CD14-positive monocyte (primary cell): ENCODE measurements around the gene RFTN2. TPM values are rescaled to one million over a fixed set of nuclear protein-coding genes. Genes with fewer than 3 reads are reported as not detected.

ENCODE experiments used
- DNase-seq, 3 donors: peaks; one replicate each; pipeline ENCODE4 v3.0.0-alpha.2; 2011 to 2022
- H2AFZ ChIP-seq: 2 replicates; pipeline ENCODE4 v1.6.0; 2012; ENCODE audit warnings: mild to moderate bottlenecking, low read depth, low read length, inconsistent platforms; ENCODE audit not compliant: insufficient read depth, poor library complexity, severe bottlenecking
- H3K27ac ChIP-seq, 2 donors: 1 replicate in 1 of 2; 2 replicates in 1 of 2; pipeline ENCODE4 v1.5.1; 2012 to 2013; ENCODE audit warnings: low read length in 2 of 2, control low read depth in 1 of 2, inconsistent platforms in 1 of 2, low read depth in 1 of 2, mild to moderate bottlenecking in 1 of 2
- H3K27me3 ChIP-seq, 2 donors: one replicate each; pipeline versions ENCODE4 v1.6.0 to v1.6.1; 2011 to 2013; ENCODE audit warnings: low read length in 2 of 2; ENCODE audit not compliant: control insufficient read depth in 2 of 2, insufficient read depth in 2 of 2
- H3K36me3 ChIP-seq, 2 donors: replicated peaks in 1 of 2; 1 replicate in 1 of 2; 2 replicates in 1 of 2; pipeline versions ENCODE4 v1.5.1 to v1.6.1; 2012 to 2013; ENCODE audit warnings: low read length in 2 of 2, control low read depth in 1 of 2, inconsistent platforms in 1 of 2, mild to moderate bottlenecking in 1 of 2; ENCODE audit not compliant: insufficient read depth in 2 of 2, control insufficient read depth in 1 of 2
- H3K4me1 ChIP-seq, 2 donors: 1 replicate in 1 of 2; 2 replicates in 1 of 2; pipeline versions ENCODE4 v1.5.1 to v1.6.1; 2012 to 2013; ENCODE audit warnings: low read length in 2 of 2, control low read depth in 1 of 2, inconsistent platforms in 1 of 2, mild to moderate bottlenecking in 1 of 2, moderate library complexity in 1 of 2; ENCODE audit not compliant: insufficient read depth in 2 of 2, control insufficient read depth in 1 of 2
- H3K4me2 ChIP-seq: replicated peaks from 2 replicates; pipeline ENCODE3; 2012; ENCODE audit warnings: low read length, moderate library complexity, mild to moderate bottlenecking; ENCODE audit not compliant: poor library complexity, severe bottlenecking; ENCODE audit errors: extremely low read depth
- H3K4me3 ChIP-seq, 3 experiments: fragments of 200-600 bp in 1 of 3; sonication (generic) in 1 of 3; replicated peaks in 1 of 3; 1 replicate in 2 of 3; 2 replicates in 1 of 3; pipeline ENCODE4 v1.5.1; 2011 to 2013; ENCODE audit warnings: low read length in 3 of 3, mild to moderate bottlenecking in 3 of 3, control low read depth in 2 of 3, low read depth in 2 of 3, inconsistent platforms in 1 of 3, moderate library complexity in 1 of 3
- H3K79me2 ChIP-seq: 2 replicates; pipeline ENCODE4 v1.6.0; 2012; ENCODE audit warnings: mild to moderate bottlenecking, control low read depth, inconsistent platforms, low read length, moderate library complexity; ENCODE audit not compliant: insufficient read depth
- H3K9ac ChIP-seq: 2 replicates; pipeline ENCODE4 v1.6.0; 2017; ENCODE audit warnings: low read length, mild to moderate bottlenecking; ENCODE audit not compliant: insufficient read depth, poor library complexity, severe bottlenecking
- H3K9me3 ChIP-seq, 2 donors: replicated peaks in 1 of 2; 1 replicate in 1 of 2; 2 replicates in 1 of 2; pipeline versions ENCODE4 v1.5.1 to v1.6.1; 2012 to 2013; ENCODE audit warnings: low read length in 2 of 2, control low read depth in 1 of 2; ENCODE audit not compliant: control insufficient read depth in 1 of 2, insufficient read depth in 1 of 2
- H4K20me1 ChIP-seq: 2 replicates; pipeline ENCODE4 v1.6.0; 2012; ENCODE audit warnings: mild to moderate bottlenecking, low read length, control low read depth, moderate library complexity; ENCODE audit not compliant: insufficient read depth
- H3K27ac Mint-ChIP-seq, 7 donors: one replicate each; pipeline ENCODE4 v1.8.0; 2020; ENCODE audit warnings: mild to moderate bottlenecking in 7 of 7, mixed read lengths in 7 of 7, moderate library complexity in 6 of 7, inconsistent platforms in 2 of 7
- H3K27me3 Mint-ChIP-seq, 3 donors: one replicate each; pipeline ENCODE4 v1.8.0; 2021 to 2022; ENCODE audit warnings: low read depth in 3 of 3, mild to moderate bottlenecking in 3 of 3, mixed read lengths in 3 of 3, moderate library complexity in 3 of 3, inconsistent platforms in 1 of 3
- H3K36me3 Mint-ChIP-seq, 2 donors: one replicate each; pipeline ENCODE4 v1.8.0; 2020; ENCODE audit warnings: mixed read lengths in 2 of 2, inconsistent platforms in 1 of 2, mild to moderate bottlenecking in 1 of 2
- H3K4me1 Mint-ChIP-seq: one replicate; pipeline ENCODE4 v1.8.0; 2020; ENCODE audit warnings: mild to moderate bottlenecking, mixed read lengths
- H3K4me3 Mint-ChIP-seq, 2 donors: one replicate each; pipeline ENCODE4 v1.8.0; 2020; ENCODE audit warnings: mild to moderate bottlenecking in 2 of 2, mixed read lengths in 2 of 2, moderate library complexity in 1 of 2
- H3K9me3 Mint-ChIP-seq, 7 donors: one replicate each; pipeline ENCODE4 v1.8.0; 2020 to 2022; ENCODE audit warnings: mixed read lengths in 7 of 7, mild to moderate bottlenecking in 6 of 7, moderate library complexity in 6 of 7, inconsistent platforms in 2 of 7
- CTCF ChIP-seq: fragments of 200-600 bp; IDR thresholded peaks from one replicate; pipeline ENCODE4 v1.8.0; 2022; ENCODE audit warnings: antibody characterized with exemption, mild to moderate bottlenecking
- WGBS: methylation state at CpG from one replicate; pipeline ENCODE4 v1.1.5; 2013; ENCODE audit warnings: missing lambda C conversion rate; ENCODE audit not compliant: insufficient coverage; 5-methylcytosine and 5-hydroxymethylcytosine counted together
- intact Hi-C, 2 donors: fragments of 100-400 bp; cut with micrococcal nuclease; formaldehyde crosslinking; loops; one replicate each; pipeline versions ENCODE4 v1.15.0 to v1.15.1; 2023
- polyA plus RNA-seq, 3 donors: library from polyadenylated mRNA; depleted of rRNA in 1 of 3; unstranded in 2 of 3; stranded (reverse) in 1 of 3; fragments of 300-500 nt in 2 of 3; fragments of >200 nt in 1 of 3; fragmentation: Illumina TruSeq in 2 of 3; gene quantifications; 1 replicate in 2 of 3; 2 replicates in 1 of 3; pipeline ENCODE4 v1.2.3, GENCODE V29; 2012 to 2021

Gene RFTN2
- polyA plus RNA-seq, 3 donors, result 0.02 TPM; not detected in 2

DNA sequence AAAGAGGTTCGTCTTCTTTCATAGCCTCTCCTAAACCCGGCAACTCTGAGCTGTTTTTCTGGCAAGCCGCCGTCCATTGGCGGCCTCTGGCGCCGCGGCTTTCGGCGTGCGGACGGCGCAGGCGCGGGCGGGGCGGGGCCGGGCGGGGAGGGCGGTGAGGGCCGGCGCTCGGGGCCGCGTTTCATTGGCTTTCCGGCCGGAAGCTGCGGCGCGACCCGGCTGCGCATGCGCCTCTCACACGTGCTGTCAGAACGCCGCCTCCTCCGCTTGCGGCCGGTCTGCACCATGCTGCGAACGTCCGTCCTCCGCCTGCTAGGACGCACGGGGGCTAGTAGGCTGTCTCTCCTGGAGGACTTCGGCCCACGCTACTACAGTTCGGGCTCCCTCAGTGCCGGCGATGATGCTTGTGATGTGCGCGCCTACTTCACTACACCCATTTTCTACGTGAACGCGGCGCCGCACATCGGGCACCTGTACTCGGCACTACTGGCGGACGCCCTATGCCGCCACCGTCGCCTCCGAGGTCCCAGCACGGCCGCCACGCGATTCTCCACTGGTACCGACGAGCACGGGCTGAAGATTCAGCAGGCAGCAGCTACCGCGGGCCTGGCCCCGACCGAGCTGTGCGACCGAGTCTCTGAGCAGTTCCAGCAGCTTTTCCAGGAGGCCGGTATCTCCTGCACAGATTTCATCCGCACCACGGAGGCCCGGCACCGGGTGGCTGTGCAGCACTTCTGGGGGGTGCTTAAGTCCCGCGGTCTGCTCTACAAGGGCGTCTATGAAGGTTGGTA is 29.9 kb upstream of the RFTN2 start, which contains the start of gene MARS2:
Gene MARS2, plus strand, starts transcription at position 249 of the 791 bp plus-strand sequence. Its CDS starts 37 bp downstream, at position 286.
- Histone ChIP-seq H3K36me3 (no peaks in the 10 kb centered on the region), H3K9me3 (no peaks in the 10 kb centered on the region), H3K4me3 (peak within 1 kb of the TSS; percentile 90 to 96 (median 95)), H2AFZ (peak within 1 kb of the TSS; percentile 99), H3K27ac (peak within 1 kb of the TSS; percentile 6 to 78), H4K20me1 (peaks cover 3% of the 10 kb centered on the region), H3K27me3 (no peaks in the 10 kb centered on the region), H3K9ac (peak within 1 kb of the TSS; percentile 65), H3K4me2 (peak within 1 kb of the TSS; percentile 98), H3K79me2 (peaks cover 33% of the 10 kb centered on the region), H3K4me1 (peaks cover 24 to 31% of the 10 kb centered on the region in 2 donors)
- Mint-ChIP-seq H3K4me3 (peak within 1 kb of the TSS; percentile 91 to 92), H3K4me1 (peaks cover 40% of the 10 kb centered on the region), H3K9me3 (no peaks in the 10 kb centered on the region), H3K27ac (peak within 1 kb of the TSS; percentile 70 to 89 (median 84)), H3K27me3 (peaks cover 2 to 7% (median 4%) of the 10 kb centered on the region in 3 donors), H3K36me3 (peaks cover 4 to 5% of the 10 kb centered on the region in 2 donors)
- under 1% methylated on average over 86 of the region's 86 CpGs for WGBS
- TF ChIP-seq CTCF, result no peak
- DNase-seq, result peak; percentile 91 to 93 (median 91)
- intact Hi-C loops, result loop anchor here in 1 of 2 donors (10.0 kb wide), 3 partner anchors 79 to 251 kb away; partner anchors contain the start of genes BOLL, COQ10B and MOB4

DNA sequence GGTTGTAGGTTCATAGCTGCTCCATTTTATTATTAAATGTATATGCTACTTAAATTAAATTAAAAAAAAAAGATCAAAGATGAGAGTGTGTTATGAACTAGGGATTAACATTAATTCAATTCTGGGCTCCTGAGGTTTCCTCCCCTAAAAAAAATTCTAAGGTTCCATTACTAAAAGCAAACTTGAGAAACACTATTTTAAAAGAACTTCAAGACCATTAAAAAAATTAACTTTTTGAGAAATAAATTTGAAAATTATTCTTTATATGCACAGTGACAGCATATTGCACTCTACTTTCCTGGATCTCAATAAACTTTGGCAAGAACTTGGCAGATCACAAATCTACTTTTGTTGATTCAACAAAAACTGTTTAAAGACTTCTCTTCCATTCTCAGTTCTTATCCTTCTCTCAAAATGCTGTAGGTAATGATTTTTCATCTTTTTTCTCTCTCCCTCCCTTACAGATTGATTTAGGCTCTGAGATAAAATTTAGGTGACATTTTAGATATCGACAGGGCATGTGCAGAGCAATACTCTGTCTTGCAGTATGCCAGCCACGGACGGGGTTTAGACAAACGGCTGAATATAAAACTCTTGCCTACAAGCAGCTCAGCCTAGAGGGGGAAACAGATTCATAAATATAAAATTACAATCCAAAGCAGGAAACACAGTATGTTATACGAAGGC is 29.2 kb upstream of the RFTN2 start:
- H3K36me3 Mint-ChIP-seq, result peaks cover 3 to 4% of the 10 kb centered on the region in 2 donors
- H3K4me2 ChIP-seq, result peak overlapping the region; percentile 98
- H3K4me1 Mint-ChIP-seq, result peaks cover 36% of the 10 kb centered on the region
- peak overlapping the region; percentile 99 for H2AFZ ChIP-seq
- no peaks in the 10 kb centered on the region for H3K9me3 ChIP-seq
- peak overlapping the region in 1 of 2 donors; percentile 78 for H3K27ac ChIP-seq
- H3K9ac ChIP-seq, result peak overlapping the region; percentile 60
- H3K79me2 ChIP-seq, result peaks cover 33% of the 10 kb centered on the region
- H4K20me1 ChIP-seq, result peaks cover 3% of the 10 kb centered on the region
- no peak for DNase-seq
- no peak for TF ChIP-seq CTCF
- H3K9me3 Mint-ChIP-seq, result peaks cover 0 to 3% (median 0%) of the 10 kb centered on the region in 7 donors
- intact Hi-C loops, result loop anchor here in 1 of 2 donors (10.0 kb wide), 3 partner anchors 80 to 250 kb away; partner anchors contain the start of genes BOLL, COQ10B and MOB4
- no peaks in the 10 kb centered on the region for H3K27me3 ChIP-seq
- peak overlapping the region; percentile 25 to 89 (median 84) for H3K27ac Mint-ChIP-seq
- no peaks in the 10 kb centered on the region for H3K36me3 ChIP-seq
- peaks cover 2 to 7% (median 4%) of the 10 kb centered on the region in 3 donors for H3K27me3 Mint-ChIP-seq
- peaks cover 24 to 31% of the 10 kb centered on the region in 2 donors for H3K4me1 ChIP-seq
- peak overlapping the region; percentile 90 to 96 (median 95) for H3K4me3 ChIP-seq
- peak overlapping the region; percentile 74 to 92 for H3K4me3 Mint-ChIP-seq
- WGBS, result no CpG with 5 or more reads among the region's 5 CpGs
